PC-9 (cell line): ENCODE measurements around the gene CADM1. TPM values are rescaled to one million over a fixed set of nuclear protein-coding genes. Genes with fewer than 3 reads are reported as not detected.

ENCODE experiments used
- BruUV-seq: library from RNA; stranded (reverse); fragments of 400-500 nt; replicated peaks from 2 replicates; lab custom pipeline; 2021; lab: Mats Ljungman, UMichigan
- CTCF ChIA-PET: fragments of 300-600 bp; sonication (Branson Sonifier 250); formaldehyde crosslinking; loops from one replicate; lab custom pipeline; 2022; ENCODE audit warnings: antibody characterized with exemption; lab: Charles Lee
- POLR2A ChIA-PET: fragments of 300-600 bp; sonication (Branson Sonifier 250); formaldehyde crosslinking; loops from one replicate; lab custom pipeline; 2022; ENCODE audit warnings: antibody characterized with exemption; ENCODE audit not compliant: unreplicated experiment; lab: Charles Lee
- DNase-seq, 2 experiments: peaks; one replicate each; pipeline versions ENCODE4 v3.0.0 to v3.0.0-alpha.2; 2015 to 2022; ENCODE audit warnings: mixed read lengths in 1 of 2
- H2AFZ ChIP-seq: fragments of 200-600 bp; sonication (generic); 2 replicates; pipeline ENCODE4 v1.8.1; 2017; ENCODE audit warnings: antibody characterized with exemption
- H3F3A ChIP-seq: fragments of 200-600 bp; sonication (generic); 2 replicates; pipeline ENCODE4 v1.8.1; 2017; ENCODE audit warnings: antibody characterized with exemption, mild to moderate bottlenecking, low read depth; ENCODE audit not compliant: insufficient read depth
- H3K27ac ChIP-seq: fragments of 200-600 bp; sonication (generic); 2 replicates; pipeline ENCODE4 v1.6.1; 2016; ENCODE audit warnings: mixed run types
- H3K27me3 ChIP-seq: fragments of 200-600 bp; sonication (generic); 2 replicates; pipeline ENCODE4 v1.6.1; 2016; ENCODE audit warnings: low read depth, mixed run types; ENCODE audit not compliant: insufficient read depth
- H3K36me3 ChIP-seq: fragments of 200-600 bp; sonication (generic); 2 replicates; pipeline ENCODE4 v1.6.1; 2016; ENCODE audit warnings: low read depth, mixed run types
- H3K4me1 ChIP-seq: fragments of 200-600 bp; sonication (generic); replicated peaks from 2 replicates; pipeline ENCODE4 v1.6.1; 2016; ENCODE audit warnings: mixed run types; ENCODE audit not compliant: insufficient read depth
- H3K4me2 ChIP-seq: fragments of 200-600 bp; sonication (generic); 2 replicates; pipeline ENCODE4 v1.6.1; 2017; ENCODE audit warnings: mixed run types
- H3K4me3 ChIP-seq: fragments of 200-600 bp; sonication (generic); 2 replicates; pipeline ENCODE4 v1.6.1; 2016; ENCODE audit warnings: mixed run types
- H3K79me2 ChIP-seq: fragments of 200-600 bp; sonication (generic); 2 replicates; pipeline ENCODE4 v1.6.1; 2017; ENCODE audit warnings: low read depth, mixed run types
- H3K9me2 ChIP-seq: fragments of 200-600 bp; sonication (generic); 2 replicates; pipeline ENCODE4 v1.8.1; 2017; ENCODE audit warnings: mild to moderate bottlenecking; ENCODE audit not compliant: insufficient read depth
- H3K9me3 ChIP-seq: fragments of 200-600 bp; sonication (generic); 2 replicates; pipeline ENCODE4 v1.8.1; 2016; ENCODE audit warnings: low read depth; ENCODE audit not compliant: insufficient read depth
- H4K20me1 ChIP-seq: fragments of 200-600 bp; sonication (generic); 2 replicates; pipeline ENCODE4 v1.8.1; 2017; ENCODE audit not compliant: insufficient read depth
- CTCF ChIP-seq: fragments of 200-600 bp; sonication (generic); conservative IDR thresholded peaks from 2 replicates; pipeline ENCODE4 v1.6.1; 2017; ENCODE audit warnings: mixed run types, antibody characterized with exemption, mild to moderate bottlenecking, moderate library complexity
- EZH2 ChIP-seq: fragments of 200-600 bp; sonication (generic); IDR thresholded peaks from 2 replicates; pipeline ENCODE4 v1.8.0; 2017; ENCODE audit warnings: antibody characterized with exemption, low read depth
- intact Hi-C: fragments of 100-400 bp; cut with micrococcal nuclease; formaldehyde crosslinking; loops from one replicate; pipeline ENCODE4 v1.10.0; 2022; ENCODE audit not compliant: unreplicated experiment
- total RNA-seq: library from RNA; stranded (reverse); gene quantifications from 2 replicates; pipeline ENCODE4 v1.2.3, GENCODE V29; 2021

Gene CADM1
- total RNA-seq, 1 experiment from 2014 or later = not detected

- ChIA-PET CTCF (no interaction called here), POLR2A (no interaction called here)
- H2AFZ ChIP-seq = no peak overlapping the region
- H3K27me3 ChIP-seq = peaks cover 84% of the 10 kb centered on the region
- H3K36me3 ChIP-seq = no peaks in the 10 kb centered on the region
- H3K9me3 ChIP-seq = no peaks in the 10 kb centered on the region
- no TSS peak for BruUV-seq
- no peaks in the 10 kb centered on the region for H3K4me1 ChIP-seq
- no peak overlapping the region for H3K4me3 ChIP-seq
- H3F3A ChIP-seq = no peaks in the 10 kb centered on the region
- H3K9me2 ChIP-seq = no peaks in the 10 kb centered on the region
- H4K20me1 ChIP-seq = no peaks in the 10 kb centered on the region
- no peak overlapping the region for H3K4me2 ChIP-seq
- no peak for DNase-seq
- no peaks in the 10 kb centered on the region for H3K79me2 ChIP-seq
- intact Hi-C loops = no loop called here
- TF ChIP-seq EZH2 (no peak), CTCF (no peak)
- H3K27ac ChIP-seq = no peak overlapping the region
These were observed 319.3 kb downstream of the CADM1 start for GRCh38 chr11:115184901-115185300.

- BruUV-seq = no TSS peak
- Histone ChIP-seq H3F3A (no peaks in the 10 kb centered on the region), H3K4me2 (no peak overlapping the region), H3K27me3 (peaks cover 85% of the 10 kb centered on the region), H3K4me3 (no peak overlapping the region), H2AFZ (no peak overlapping the region), H3K27ac (no peak overlapping the region), H3K9me2 (no peaks in the 10 kb centered on the region), H3K9me3 (no peaks in the 10 kb centered on the region), H3K79me2 (no peaks in the 10 kb centered on the region), H4K20me1 (no peaks in the 10 kb centered on the region), H3K36me3 (no peaks in the 10 kb centered on the region), H3K4me1 (no peaks in the 10 kb centered on the region)
- intact Hi-C loops = no loop called here
- TF ChIP-seq EZH2 = no peak
- no peak for TF ChIP-seq CTCF
- ChIA-PET CTCF (no interaction called here), POLR2A (no interaction called here)
- DNase-seq = no peak
These were observed 320.4 kb downstream of the CADM1 start for GRCh38 chr11:115183830-115184229.

- Histone ChIP-seq H3K4me1 (no peaks in the 10 kb centered on the region), H4K20me1 (no peaks in the 10 kb centered on the region), H2AFZ (no peak overlapping the region), H3K27me3 (peaks cover 85% of the 10 kb centered on the region), H3K9me3 (no peaks in the 10 kb centered on the region), H3K36me3 (no peaks in the 10 kb centered on the region), H3K4me3 (no peak overlapping the region), H3F3A (no peaks in the 10 kb centered on the region), H3K79me2 (no peaks in the 10 kb centered on the region), H3K9me2 (no peaks in the 10 kb centered on the region), H3K27ac (no peak overlapping the region), H3K4me2 (no peak overlapping the region)
- ChIA-PET CTCF (no interaction called here), POLR2A (no interaction called here)
- intact Hi-C loops = no loop called here
- BruUV-seq = no TSS peak
- no peak for DNase-seq
- TF ChIP-seq EZH2 = no peak
- no peak for TF ChIP-seq CTCF
These were observed 321.1 kb downstream of the CADM1 start for GRCh38 chr11:115183136-115183535.
